A549 (cell line): Measurements from ENCODE around the gene SRR. TPM values are rescaled to one million over a fixed set of nuclear protein-coding genes. Genes with fewer than 3 reads are reported as not detected.

Experiments
- ATAC-seq, 2 experiments: fragments of 200-7000 bp in 1 of 2; fragments of >200 bp in 1 of 2; cut with Nextera tagmentation in 1 of 2; cut with Tn5 transposase in 1 of 2; 3 replicates each; pipeline versions ENCODE4 v1.8.0 to v1.9.1; 2018 to 2020; ENCODE audit warnings: mild to moderate bottlenecking in 1 of 2, moderate library complexity in 1 of 2
- CTCF ChIA-PET: fragments of 300-600 bp; sonication (Branson Sonifier 250); formaldehyde crosslinking; extraction: SDS; loops from one replicate; lab custom pipeline; 2021; ENCODE audit warnings: antibody characterized with exemption, inconsistent platforms; lab: Yijun Ruan, JAX
- POLR2A ChIA-PET: fragments of 350-600 bp; formaldehyde crosslinking; extraction: SDS; loops from one replicate; lab custom pipeline; 2021; ENCODE audit warnings: antibody characterized with exemption, inconsistent platforms; lab: Yijun Ruan, JAX
- DNase-seq, 2 experiments: peaks; one replicate each; pipeline versions ENCODE4 v3.0.0 to v3.0.0-alpha.2; 2011 to 2016; ENCODE audit warnings: low read depth in 1 of 2, low spot score in 1 of 2
- FAIRE-seq: peaks from 2 replicates; lab custom pipeline; 2011; peaks lifted over from hg19 to GRCh38; lab: Jason Lieb, UNC
- H3K27ac ChIP-seq, 2 experiments: fragments of >200 bp; sonication (Bioruptor Twin); formaldehyde crosslinking; 3 replicates each; pipeline ENCODE4 v1.5.1; 2016 to 2017
- H3K4me1 ChIP-seq: fragments of >200 bp; sonication (Bioruptor Twin); formaldehyde crosslinking; 3 replicates; pipeline ENCODE4 v1.6.1; 2016
- H3K4me2 ChIP-seq: fragments of >200 bp; sonication (Bioruptor Twin); formaldehyde crosslinking; 3 replicates; pipeline ENCODE4 v1.6.1; 2016
- H3K4me3 ChIP-seq: fragments of >200 bp; sonication (Bioruptor Twin); formaldehyde crosslinking; 3 replicates; pipeline ENCODE4 v1.5.1; 2016
- H3K9me3 ChIP-seq: fragments of >200 bp; sonication (Bioruptor Twin); formaldehyde crosslinking; 3 replicates; pipeline ENCODE4 v1.6.1; 2016
- BHLHE40 ChIP-seq: IDR thresholded peaks from 2 replicates; pipeline ENCODE4 v1.6.1; 2012; ENCODE audit warnings: low read depth, low read length, inconsistent platforms
- CEBPB ChIP-seq, 2 experiments: fragments of >200 bp in 1 of 2; sonication (Bioruptor Twin) in 1 of 2; formaldehyde crosslinking in 1 of 2; IDR thresholded peaks; 2 replicates each; pipeline ENCODE4 v1.6.1; 2012 to 2016
- CHD2 ChIP-seq: fragments of 150-350 bp; IDR thresholded peaks from 2 replicates; pipeline ENCODE4 v1.6.1; 2014; ENCODE audit warnings: low read length; ENCODE audit not compliant: partially characterized antibody
- EP300 ChIP-seq, 2 experiments: fragments of >200 bp; sonication (Bioruptor Twin); formaldehyde crosslinking; IDR thresholded peaks; 2 replicates in 1 of 2; 3 replicates in 1 of 2; pipeline ENCODE4 v1.6.1; 2016 to 2017
- ESRRA ChIP-seq: fragments of 150-350 bp; IDR thresholded peaks from 2 replicates; pipeline ENCODE4 v1.6.1; 2014; ENCODE audit warnings: mild to moderate bottlenecking, low read length, borderline replicate concordance
- FOXS1 ChIP-seq: fragments of 250-450 bp; sonication (Bioruptor Pico); IDR thresholded peaks from 2 replicates; pipeline ENCODE4 v1.5.0; 2020; ENCODE audit warnings: mild to moderate bottlenecking, moderate library complexity
- MYC ChIP-seq: IDR thresholded peaks from 2 replicates; pipeline ENCODE4 v1.6.1; 2012; ENCODE audit warnings: mild to moderate bottlenecking, inconsistent platforms, low read length, improper control_type of control experiment, borderline replicate concordance
- NPAS2 ChIP-seq: fragments of 250-450 bp; sonication (Bioruptor Pico); IDR thresholded peaks from 2 replicates; pipeline ENCODE4 v1.8.0; 2022; ENCODE audit warnings: mild to moderate bottlenecking, moderate library complexity, borderline replicate concordance
- POLR2A ChIP-seq: IDR thresholded peaks from 2 replicates; pipeline ENCODE4 v1.6.1; 2012; ENCODE audit warnings: mild to moderate bottlenecking, low read length
- TP53 ChIP-seq: fragments of 250-450 bp; sonication (Bioruptor Pico); IDR thresholded peaks from 2 replicates; pipeline ENCODE4 v1.5.0; 2021; ENCODE audit warnings: mild to moderate bottlenecking, moderate library complexity
- ZC3H11A ChIP-seq: fragments of 450-650 bp; IDR thresholded peaks from 2 replicates; pipeline ENCODE4 v1.6.1; 2014; ENCODE audit warnings: antibody characterized with exemption, mild to moderate bottlenecking
- WGBS: methylation state at CpG from one replicate; pipeline ENCODE4 v1.1.6; 2017; ENCODE audit errors: missing lambda C conversion rate; 5-methylcytosine and 5-hydroxymethylcytosine counted together
- polyA plus RNA-seq, 4 experiments: library from polyadenylated mRNA; depleted of rRNA in 3 of 4; stranded (reverse); fragments of >200 nt; fragmentation: RNase III in 1 of 4; extraction: RNeasy Plus Mini Kit Qiagen cat#74134 plus additional on column Dnase treatment in 1 of 4; gene quantifications; 2 replicates in 3 of 4; 3 replicates in 1 of 4; pipeline ENCODE4 v1.2.3, GENCODE V29; 2011 to 2017
- TF ChIP-seq, protein P1 (sequence below): fragments of >200 bp; sonication (Bioruptor Twin); formaldehyde crosslinking; IDR thresholded peaks from 2 replicates; pipeline ENCODE4 v1.6.1; 2016
- TF ChIP-seq, protein P2 (sequence below): IDR thresholded peaks from 2 replicates; pipeline ENCODE4 v1.6.1; 2012
- TF ChIP-seq, protein P3 (sequence below): fragments of 200-600 bp; sonication (generic); IDR thresholded peaks from 2 replicates; pipeline ENCODE4 v1.6.1; 2016; ENCODE audit warnings: antibody characterized with exemption, mild to moderate bottlenecking, moderate library complexity
- TF ChIP-seq, protein P4 (sequence below): fragments of >200 bp; sonication (Bioruptor Twin); formaldehyde crosslinking; IDR thresholded peaks from 3 replicates; pipeline ENCODE4 v1.6.1; 2016
- TF ChIP-seq, protein P5 (sequence below): IDR thresholded peaks from 2 replicates; pipeline ENCODE4 v1.6.1; 2012; ENCODE audit warnings: low read depth, borderline replicate concordance

Gene SRR
- polyA plus RNA-seq, 2 of the 4 experiments (the other 2 are of a cell fraction): 13.2 to 16.7 TPM

DNA sequence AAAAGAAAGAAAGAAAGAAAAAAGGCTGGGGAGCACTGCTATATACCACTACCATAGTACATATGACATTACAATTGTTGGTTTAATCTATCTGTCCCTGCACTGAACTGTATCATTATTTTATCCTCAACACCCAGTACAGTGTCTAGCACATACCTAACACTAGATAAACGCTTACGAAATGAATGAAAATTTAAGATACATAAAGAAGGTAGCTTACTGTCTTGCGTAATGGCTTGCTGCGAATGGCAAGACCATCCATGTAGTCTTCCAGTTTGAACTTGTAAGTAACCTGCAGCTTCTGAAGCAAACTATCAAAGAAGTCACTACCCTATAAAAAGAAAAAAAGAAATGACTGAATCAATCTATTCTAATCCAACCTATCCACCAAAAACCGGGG, 6.7 kb upstream of the SRR start:
- ChIA-PET POLR2A (no interaction called here), CTCF (interaction anchor here (0.5 to 3.3 kb wide), 9 partner anchors 14 to 583 kb away, joined by 3 to 14 read pairs (median 3); partner anchors contain the start of genes HIC1 and TSR1)
- Histone ChIP-seq H3K27ac (no peak overlapping the region), H3K4me2 (no peak overlapping the region), H3K4me1 (peaks cover 9% of the 10 kb centered on the region; the same call in 2 of the 3 replicates), H3K9me3 (no peaks in the 10 kb centered on the region), H3K4me3 (no peak overlapping the region)
- TF ChIP-seq POLR2A: no peak
- 0 out of 4 replicates have a peak, but pooled peaks of 1 of the 2 experiments have one; percentile 27 for TF ChIP-seq CEBPB (IDR thresholded peaks at IDR 0.05)
- TF ChIP-seq, protein P1, sequence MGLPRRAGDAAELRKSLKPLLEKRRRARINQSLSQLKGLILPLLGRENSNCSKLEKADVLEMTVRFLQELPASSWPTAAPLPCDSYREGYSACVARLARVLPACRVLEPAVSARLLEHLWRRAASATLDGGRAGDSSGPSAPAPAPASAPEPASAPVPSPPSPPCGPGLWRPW: no peak
- no peak for TF ChIP-seq NPAS2 (CRISPR knock-in tag)
- WGBS: 95% methylated on average over 5 of the region's 5 CpGs
- DNase-seq: no peak
- no peak for ATAC-seq
- no peak for FAIRE-seq

DNA sequence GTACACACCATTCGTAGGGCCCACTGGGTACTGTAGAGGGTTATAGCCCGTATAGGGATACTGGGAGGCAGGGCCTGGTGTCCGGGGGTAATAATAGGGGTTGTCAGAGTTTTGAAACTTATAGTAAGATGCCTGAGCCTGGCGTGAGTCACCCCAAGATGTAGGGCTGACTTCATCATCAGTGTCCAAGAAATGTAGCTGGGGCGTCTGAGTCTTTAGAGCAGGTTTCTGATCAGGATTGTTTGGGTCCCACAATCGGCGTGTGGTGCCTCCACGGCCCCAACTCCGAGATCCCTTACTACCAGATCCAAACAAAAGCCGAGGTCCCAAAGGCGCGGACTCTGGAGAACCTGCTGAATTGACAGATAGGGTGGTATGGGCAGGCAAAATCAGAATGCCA, 4.6 kb upstream of the SRR start:
- no peak for DNase-seq
- Histone ChIP-seq H3K27ac (no peak overlapping the region), H3K4me3 (no peak overlapping the region), H3K4me1 (peaks cover 15% of the 10 kb centered on the region; the same call in 2 of the 3 replicates), H3K4me2 (no peak overlapping the region), H3K9me3 (no peaks in the 10 kb centered on the region)
- 98% methylated on average over 12 of the region's 12 CpGs for WGBS
- ATAC-seq: no peak
- TF ChIP-seq BHLHE40 (no peak), EP300 (IDR thresholded peaks at IDR 0.05) (no peak)
- TF ChIP-seq, protein P2, sequence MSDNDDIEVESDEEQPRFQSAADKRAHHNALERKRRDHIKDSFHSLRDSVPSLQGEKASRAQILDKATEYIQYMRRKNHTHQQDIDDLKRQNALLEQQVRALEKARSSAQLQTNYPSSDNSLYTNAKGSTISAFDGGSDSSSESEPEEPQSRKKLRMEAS: no peak
- TF ChIP-seq, protein P3, sequence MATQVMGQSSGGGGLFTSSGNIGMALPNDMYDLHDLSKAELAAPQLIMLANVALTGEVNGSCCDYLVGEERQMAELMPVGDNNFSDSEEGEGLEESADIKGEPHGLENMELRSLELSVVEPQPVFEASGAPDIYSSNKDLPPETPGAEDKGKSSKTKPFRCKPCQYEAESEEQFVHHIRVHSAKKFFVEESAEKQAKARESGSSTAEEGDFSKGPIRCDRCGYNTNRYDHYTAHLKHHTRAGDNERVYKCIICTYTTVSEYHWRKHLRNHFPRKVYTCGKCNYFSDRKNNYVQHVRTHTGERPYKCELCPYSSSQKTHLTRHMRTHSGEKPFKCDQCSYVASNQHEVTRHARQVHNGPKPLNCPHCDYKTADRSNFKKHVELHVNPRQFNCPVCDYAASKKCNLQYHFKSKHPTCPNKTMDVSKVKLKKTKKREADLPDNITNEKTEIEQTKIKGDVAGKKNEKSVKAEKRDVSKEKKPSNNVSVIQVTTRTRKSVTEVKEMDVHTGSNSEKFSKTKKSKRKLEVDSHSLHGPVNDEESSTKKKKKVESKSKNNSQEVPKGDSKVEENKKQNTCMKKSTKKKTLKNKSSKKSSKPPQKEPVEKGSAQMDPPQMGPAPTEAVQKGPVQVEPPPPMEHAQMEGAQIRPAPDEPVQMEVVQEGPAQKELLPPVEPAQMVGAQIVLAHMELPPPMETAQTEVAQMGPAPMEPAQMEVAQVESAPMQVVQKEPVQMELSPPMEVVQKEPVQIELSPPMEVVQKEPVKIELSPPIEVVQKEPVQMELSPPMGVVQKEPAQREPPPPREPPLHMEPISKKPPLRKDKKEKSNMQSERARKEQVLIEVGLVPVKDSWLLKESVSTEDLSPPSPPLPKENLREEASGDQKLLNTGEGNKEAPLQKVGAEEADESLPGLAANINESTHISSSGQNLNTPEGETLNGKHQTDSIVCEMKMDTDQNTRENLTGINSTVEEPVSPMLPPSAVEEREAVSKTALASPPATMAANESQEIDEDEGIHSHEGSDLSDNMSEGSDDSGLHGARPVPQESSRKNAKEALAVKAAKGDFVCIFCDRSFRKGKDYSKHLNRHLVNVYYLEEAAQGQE: no peak
- TF ChIP-seq, protein P1: no peak
- TF ChIP-seq, all 56 proteins: peak for 0
- ChIA-PET CTCF (interaction anchor here (1.0 to 2.4 kb wide), 2 partner anchors 16 to 54 kb away, joined by 3 to 6 read pairs; no protein-coding TSS in a partner anchor), POLR2A (no interaction called here)
- FAIRE-seq: no peak

DNA sequence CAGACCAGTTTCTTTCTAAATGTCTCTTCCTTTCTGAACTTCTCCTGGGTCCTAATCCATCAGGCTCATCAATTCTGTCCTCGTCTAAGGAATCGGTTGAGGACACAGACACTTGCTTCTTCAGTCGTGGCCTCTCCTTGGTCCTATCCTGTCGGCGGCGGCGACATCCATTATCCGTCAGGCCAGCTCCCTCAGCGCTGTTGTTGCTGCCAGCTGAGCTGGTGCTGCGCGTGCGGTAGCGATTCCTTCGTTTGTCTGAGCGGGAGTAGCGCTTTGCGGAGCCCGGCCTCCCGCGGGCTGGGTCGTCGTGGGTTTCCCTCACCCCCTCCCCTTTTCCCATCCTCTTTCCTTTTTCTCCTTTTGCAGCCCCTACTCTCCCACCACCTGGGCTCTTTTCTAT, 4.0 kb upstream of the SRR start:
- WGBS: 91% methylated on average over 22 of the region's 22 CpGs
- Histone ChIP-seq H3K4me1 (peaks cover 17% of the 10 kb centered on the region; the same call in 2 of the 3 replicates), H3K27ac (no peak overlapping the region), H3K4me2 (no peak overlapping the region), H3K9me3 (no peaks in the 10 kb centered on the region), H3K4me3 (no peak overlapping the region)
- FAIRE-seq (no peak), DNase-seq (no peak), ATAC-seq (no peak)
- no peak for TF ChIP-seq MYC
- TF ChIP-seq CHD2: no peak
- TF ChIP-seq, protein P4, sequence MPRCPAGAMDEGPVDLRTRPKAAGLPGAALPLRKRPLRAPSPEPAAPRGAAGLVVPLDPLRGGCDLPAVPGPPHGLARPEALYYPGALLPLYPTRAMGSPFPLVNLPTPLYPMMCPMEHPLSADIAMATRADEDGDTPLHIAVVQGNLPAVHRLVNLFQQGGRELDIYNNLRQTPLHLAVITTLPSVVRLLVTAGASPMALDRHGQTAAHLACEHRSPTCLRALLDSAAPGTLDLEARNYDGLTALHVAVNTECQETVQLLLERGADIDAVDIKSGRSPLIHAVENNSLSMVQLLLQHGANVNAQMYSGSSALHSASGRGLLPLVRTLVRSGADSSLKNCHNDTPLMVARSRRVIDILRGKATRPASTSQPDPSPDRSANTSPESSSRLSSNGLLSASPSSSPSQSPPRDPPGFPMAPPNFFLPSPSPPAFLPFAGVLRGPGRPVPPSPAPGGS: no peak
- CTCF ChIA-PET: no interaction called here
- POLR2A ChIA-PET: no interaction called here

DNA sequence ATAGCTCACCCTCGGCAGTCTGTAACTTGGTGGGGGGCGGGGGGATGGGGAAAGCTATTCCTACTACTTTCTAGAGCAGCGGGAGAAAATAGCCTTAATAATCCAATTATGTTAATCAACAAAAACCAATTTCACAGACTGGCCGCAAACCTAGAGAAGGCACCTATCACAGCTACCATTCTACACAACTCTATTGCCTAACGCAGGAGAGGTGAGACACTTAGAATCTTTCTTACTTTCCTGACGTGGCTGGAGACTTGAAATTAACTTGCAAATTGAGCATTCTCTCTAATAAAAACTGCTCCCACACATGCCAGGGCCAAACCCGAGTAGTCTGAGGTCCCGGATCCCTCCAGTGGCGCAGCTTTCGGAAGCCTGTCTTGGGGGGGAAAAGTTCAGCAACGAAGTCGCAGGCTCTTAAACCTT, 959 bp upstream of the SRR start:
- peak overlapping the region; percentile 98 for H3K4me2 ChIP-seq
- ChIA-PET CTCF (interaction anchor here (0.9 to 3.0 kb wide), 8 partner anchors 9 to 277 kb away, joined by 3 to 11 read pairs (median 4); partner anchors contain the start of genes HIC1 and TSR1), POLR2A (interaction anchor here (0.6 to 2.6 kb wide), 12 partner anchors 11 to 463 kb away, joined by 3 to 37 read pairs (median 6); partner anchors contain the start of genes SGSM2 and TSR1)
- H3K9me3 ChIP-seq: no peaks in the 10 kb centered on the region
- no peak for FAIRE-seq
- H3K27ac ChIP-seq: peak overlapping the region; percentile 97 to 99
- peaks cover 13% of the 10 kb centered on the region; the same call in 2 of the 3 replicates for H3K4me1 ChIP-seq
- peak overlapping the region; percentile 75 for H3K4me3 ChIP-seq
- DNase-seq: no peak
- ATAC-seq: peak; percentile 12 to 13; a peak in 5 of 6 replicates
- WGBS: 4% methylated on average over 12 of the region's 12 CpGs
- TF ChIP-seq EP300 (IDR thresholded peaks at IDR 0.05) (no peak), ZC3H11A (no peak), FOXS1 (no peak), TP53 (CRISPR knock-in tag) (no peak), ESRRA (no peak)
- TF ChIP-seq, protein P5, sequence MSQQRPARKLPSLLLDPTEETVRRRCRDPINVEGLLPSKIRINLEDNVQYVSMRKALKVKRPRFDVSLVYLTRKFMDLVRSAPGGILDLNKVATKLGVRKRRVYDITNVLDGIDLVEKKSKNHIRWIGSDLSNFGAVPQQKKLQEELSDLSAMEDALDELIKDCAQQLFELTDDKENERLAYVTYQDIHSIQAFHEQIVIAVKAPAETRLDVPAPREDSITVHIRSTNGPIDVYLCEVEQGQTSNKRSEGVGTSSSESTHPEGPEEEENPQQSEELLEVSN: no peak
